GM12864 (cell line): ENCODE results near the gene PPP6R3.
"Not testable (repeated sequence)": the region's sequence is repeated elsewhere in the genome, so short reads cannot be mapped to it uniquely, and the experiment has no call there.

Source experiments
- DNase-seq: peaks from one replicate; pipeline ENCODE4 v3.0.0-alpha.2; 2011; ENCODE audit warnings: low read depth
- H3K4me3 ChIP-seq: 2 replicates; pipeline ENCODE4 v1.5.1; 2011; ENCODE audit warnings: mild to moderate bottlenecking, low read depth, low read length, control low read depth
- TF ChIP-seq, protein P1 (sequence below): IDR thresholded peaks from 2 replicates; pipeline ENCODE4 v1.5.1; 2011; ENCODE audit warnings: low read depth, mild to moderate bottlenecking, moderate library complexity, low read length, control low read depth, inconsistent platforms; ENCODE audit errors: missing control alignments

Gene PPP6R3

DNA sequence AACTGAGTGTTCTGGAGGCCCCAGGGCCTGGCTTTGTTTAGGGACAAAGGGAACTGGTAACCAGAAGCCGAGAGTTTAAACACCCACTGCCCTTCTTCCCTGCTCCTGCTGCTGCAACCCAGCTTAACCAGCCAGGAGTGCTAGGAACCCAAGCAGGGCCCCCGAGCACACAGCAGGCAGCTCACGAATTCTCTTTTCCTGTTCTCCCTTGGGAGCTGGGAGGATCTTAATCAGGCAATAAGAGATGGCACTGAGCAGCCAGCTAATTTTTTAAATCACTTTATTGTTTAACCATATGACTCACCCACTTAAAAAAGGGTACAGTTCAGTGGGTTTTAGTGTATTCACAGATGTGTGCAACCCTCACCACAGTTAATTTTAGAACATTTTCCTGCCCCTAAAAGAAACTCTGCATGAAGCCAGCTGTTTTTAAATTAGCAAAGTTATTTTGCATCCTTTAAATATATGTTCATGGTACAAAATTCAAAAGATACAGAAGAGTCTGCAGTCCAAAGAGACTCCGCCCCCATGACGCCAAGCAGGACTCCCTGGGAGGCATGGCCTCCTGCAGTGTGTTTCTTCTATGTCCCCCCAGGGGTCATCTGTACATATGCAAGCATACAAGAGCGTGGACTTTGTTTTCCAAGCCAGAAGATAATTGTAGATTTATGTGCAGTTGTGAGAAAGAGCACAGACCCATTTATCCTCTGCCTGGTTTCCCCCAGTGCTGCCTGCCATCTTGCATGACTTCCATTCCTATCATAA, 18.9 kb upstream of the PPP6R3 start:
- H3K4me3 ChIP-seq = no peak overlapping the region
- DNase-seq = no peak
- TF ChIP-seq, protein P1, sequence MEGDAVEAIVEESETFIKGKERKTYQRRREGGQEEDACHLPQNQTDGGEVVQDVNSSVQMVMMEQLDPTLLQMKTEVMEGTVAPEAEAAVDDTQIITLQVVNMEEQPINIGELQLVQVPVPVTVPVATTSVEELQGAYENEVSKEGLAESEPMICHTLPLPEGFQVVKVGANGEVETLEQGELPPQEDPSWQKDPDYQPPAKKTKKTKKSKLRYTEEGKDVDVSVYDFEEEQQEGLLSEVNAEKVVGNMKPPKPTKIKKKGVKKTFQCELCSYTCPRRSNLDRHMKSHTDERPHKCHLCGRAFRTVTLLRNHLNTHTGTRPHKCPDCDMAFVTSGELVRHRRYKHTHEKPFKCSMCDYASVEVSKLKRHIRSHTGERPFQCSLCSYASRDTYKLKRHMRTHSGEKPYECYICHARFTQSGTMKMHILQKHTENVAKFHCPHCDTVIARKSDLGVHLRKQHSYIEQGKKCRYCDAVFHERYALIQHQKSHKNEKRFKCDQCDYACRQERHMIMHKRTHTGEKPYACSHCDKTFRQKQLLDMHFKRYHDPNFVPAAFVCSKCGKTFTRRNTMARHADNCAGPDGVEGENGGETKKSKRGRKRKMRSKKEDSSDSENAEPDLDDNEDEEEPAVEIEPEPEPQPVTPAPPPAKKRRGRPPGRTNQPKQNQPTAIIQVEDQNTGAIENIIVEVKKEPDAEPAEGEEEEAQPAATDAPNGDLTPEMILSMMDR = no peak

DNA sequence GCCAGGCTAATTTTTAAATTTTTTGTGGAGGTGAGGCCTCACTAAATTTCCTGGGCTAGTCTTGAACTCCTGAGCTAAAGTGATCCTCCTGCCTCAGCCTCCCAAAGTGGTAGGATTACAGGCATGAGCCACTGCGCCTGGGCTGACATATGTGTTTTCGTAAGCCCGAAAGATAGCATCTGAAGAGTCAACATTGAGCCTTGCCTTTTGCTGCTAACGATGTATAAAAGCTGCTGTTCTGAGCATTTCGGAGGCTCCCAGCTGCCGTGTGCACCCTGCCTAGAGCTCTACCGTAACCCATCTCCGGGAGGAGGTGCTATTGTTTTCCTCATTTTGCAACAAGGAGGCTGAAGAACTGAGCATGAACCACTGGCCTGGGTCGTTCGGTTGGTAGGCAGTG, 18.1 kb upstream of the PPP6R3 start:
- TF ChIP-seq, protein P1 = no peak
- no peak overlapping the region for H3K4me3 ChIP-seq
- no peak for DNase-seq

DNA sequence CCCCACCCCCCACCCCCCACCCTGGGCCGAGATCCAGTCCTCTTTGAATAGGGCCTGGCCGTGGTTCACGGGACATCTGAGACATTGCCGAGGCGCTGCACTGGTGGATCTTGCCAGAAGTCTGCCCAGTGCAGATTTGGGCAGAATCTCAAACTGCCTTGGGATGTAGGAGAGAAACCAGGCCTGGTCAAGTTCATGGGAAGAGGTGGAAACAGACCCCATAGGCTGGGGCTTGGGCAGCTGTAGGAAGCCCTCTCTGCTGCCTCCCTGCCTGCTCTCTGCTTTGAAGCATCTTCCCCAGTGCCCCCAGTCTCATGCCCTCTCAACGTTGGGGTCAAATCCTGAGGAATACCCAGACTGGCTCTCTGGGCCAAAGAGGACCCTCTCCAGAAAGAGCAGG, 16.0 kb upstream of the PPP6R3 start:
- TF ChIP-seq, protein P1 = no peak
- H3K4me3 ChIP-seq = no peak overlapping the region
- no peak for DNase-seq

DNA sequence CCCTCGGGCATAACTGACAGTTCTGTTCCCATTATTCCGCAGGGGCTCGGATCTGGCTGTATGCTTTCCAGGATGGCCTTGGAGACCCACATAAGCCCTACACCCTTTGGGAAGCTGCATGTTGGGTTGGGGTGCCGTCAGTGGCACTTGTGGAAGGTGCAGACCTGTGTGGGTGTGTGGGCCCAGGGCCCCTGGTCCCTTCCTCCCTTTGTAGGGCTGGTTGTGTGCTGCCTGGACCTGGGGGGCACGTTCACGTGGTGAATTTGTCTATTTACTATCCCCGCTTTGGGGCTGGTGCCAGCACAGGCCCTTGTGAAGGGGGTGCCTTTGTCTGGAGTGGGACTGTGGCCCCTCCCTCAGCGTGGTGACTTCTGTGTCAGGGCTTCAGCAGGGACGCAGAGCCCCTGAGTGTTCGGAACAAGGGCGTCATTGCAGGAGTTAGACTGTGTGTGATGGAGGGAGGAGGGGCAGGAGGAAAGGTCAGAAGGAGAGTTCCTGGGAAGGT, 15.0 kb upstream of the PPP6R3 start:
- H3K4me3 ChIP-seq = no peak overlapping the region
- TF ChIP-seq, protein P1 = no peak
- DNase-seq = no peak

DNA sequence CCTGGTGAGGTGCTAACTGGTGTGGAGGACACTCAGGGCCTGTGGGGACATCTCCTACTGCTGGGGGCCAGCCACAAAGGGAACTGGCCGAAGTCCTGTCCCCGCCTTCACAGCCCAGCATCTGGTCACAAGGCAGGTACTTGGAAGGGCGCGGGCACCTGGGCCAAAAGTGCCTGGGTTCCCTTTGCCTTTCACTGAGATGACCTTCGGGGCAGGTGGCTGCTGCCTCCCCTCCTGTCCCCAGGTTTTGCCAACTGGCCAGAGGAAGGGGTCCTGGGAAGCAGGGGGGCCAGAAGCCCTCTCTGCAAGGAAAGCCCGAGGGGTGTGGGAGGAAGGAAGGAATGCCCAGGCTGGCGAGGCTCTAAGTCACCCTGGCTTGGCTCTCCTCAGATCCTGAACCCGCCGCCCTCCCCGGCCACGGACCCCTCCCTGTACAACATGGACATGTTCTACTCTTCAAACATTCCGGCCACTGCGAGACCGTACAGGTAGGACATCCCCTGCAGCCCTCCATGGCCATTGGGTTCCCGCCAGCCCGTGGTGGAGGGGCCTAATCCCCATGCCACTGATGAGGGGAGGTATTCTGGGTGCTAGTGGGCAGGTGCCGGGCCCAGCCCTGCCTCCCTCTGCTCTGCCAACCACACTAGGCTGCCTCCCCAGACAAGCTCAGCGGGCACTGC, 14.4 kb upstream of the PPP6R3 start:
- TF ChIP-seq, protein P1 = no peak
- H3K4me3 ChIP-seq = no peak overlapping the region
- no peak for DNase-seq

DNA sequence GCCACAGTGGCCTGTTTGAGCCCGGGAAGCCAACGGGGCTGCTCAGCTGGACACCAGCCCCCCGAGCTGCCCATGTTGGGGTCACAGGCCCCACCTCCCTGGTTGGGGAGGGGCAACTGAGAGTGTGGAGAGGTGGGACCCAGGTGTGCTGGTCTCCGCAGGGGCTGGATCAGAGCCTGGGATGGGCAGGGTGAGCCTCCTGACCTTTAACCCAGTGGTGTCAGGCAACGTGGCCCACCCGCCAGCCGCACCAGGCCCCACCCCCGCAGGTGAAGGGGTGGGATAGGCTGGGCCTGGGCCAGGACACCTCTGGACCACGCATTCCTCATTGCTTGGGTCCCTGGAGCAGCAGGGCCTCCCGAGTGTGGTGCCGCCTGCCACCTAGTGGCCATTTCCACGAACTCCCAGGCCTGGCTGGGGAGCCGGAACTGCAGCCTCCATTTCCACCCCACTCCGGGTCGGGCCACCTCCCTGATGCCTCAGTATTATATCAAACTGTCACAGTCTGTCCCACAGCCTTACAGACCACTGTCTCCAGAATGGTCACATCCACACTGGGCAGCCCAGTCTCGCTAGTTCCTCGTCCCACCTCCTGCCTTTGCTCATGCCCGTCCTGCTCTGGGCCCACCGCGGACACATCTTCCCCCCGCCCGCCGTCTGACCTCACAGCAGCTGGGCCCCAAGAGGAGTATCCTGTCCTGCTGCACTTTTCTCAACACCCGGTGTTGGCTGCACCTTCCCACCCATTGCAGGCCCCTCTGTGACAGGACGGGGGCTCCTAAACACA, 13.3 kb upstream of the PPP6R3 start:
- no peak for DNase-seq
- TF ChIP-seq, protein P1 = peak; percentile 94

DNA sequence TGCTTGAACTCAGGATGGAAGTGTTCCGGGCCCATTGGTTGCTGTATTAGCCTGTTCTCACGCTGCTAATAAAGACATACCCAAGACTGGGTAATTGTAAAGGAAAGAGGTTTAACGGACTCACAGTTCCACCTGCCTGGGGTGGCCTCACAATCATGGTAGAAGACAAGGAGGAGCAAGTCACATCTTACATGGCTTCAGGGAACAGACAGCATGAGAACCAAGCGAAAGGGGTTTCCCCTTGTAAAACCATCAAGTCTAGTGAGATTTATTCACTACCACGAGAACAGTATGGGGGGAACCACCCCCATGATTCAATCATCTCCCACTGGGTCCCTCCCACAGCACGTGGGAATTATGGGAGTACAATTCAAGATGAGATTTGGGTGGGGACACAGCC, 12.6 kb upstream of the PPP6R3 start:
- not testable (repeated sequence) for H3K4me3 ChIP-seq, DNase-seq

More for the DNA sequence above, 13.3 kb upstream of the PPP6R3 start:
- H3K4me3 ChIP-seq = no peak overlapping the region
